Osteoblast (primary cell): Measurements from ENCODE around the gene PRDM11. TPM values are rescaled to one million over a fixed set of nuclear protein-coding genes. Genes with fewer than 3 reads are reported as not detected.

Experiments used
- DNase-seq: peaks from one replicate; pipeline ENCODE4 v3.0.0; 2011; ENCODE audit warnings: low spot score, mixed read lengths; ENCODE audit not compliant: insufficient read length; ENCODE audit errors: missing footprints
- H2AFZ ChIP-seq: 2 replicates; pipeline ENCODE4 v1.6.0; 2011; ENCODE audit warnings: mild to moderate bottlenecking, low read length
- H3K27ac ChIP-seq: 2 replicates; pipeline ENCODE4 v1.5.1; 2011; ENCODE audit warnings: mild to moderate bottlenecking, low read depth, low read length, moderate library complexity
- H3K27me3 ChIP-seq: 2 replicates; pipeline ENCODE4 v1.6.0; 2012; ENCODE audit warnings: mild to moderate bottlenecking, control low read depth, inconsistent platforms, low read length, moderate library complexity; ENCODE audit not compliant: insufficient read depth
- H3K36me3 ChIP-seq: 2 replicates; pipeline ENCODE4 v1.5.1; 2011; ENCODE audit warnings: mild to moderate bottlenecking, low read length, control low read depth, moderate library complexity; ENCODE audit not compliant: insufficient read depth
- H3K4me1 ChIP-seq: 2 replicates; pipeline ENCODE4 v1.5.1; 2011; ENCODE audit warnings: mild to moderate bottlenecking, low read length, control low read depth, moderate library complexity; ENCODE audit not compliant: insufficient read depth
- H3K4me2 ChIP-seq: 2 replicates; pipeline ENCODE4 v1.6.0; 2011; ENCODE audit warnings: mild to moderate bottlenecking, low read length; ENCODE audit not compliant: insufficient read depth
- H3K4me3 ChIP-seq: fragments of 200-600 bp; sonication (generic); 3 replicates; pipeline ENCODE4 v1.5.1; 2012; ENCODE audit warnings: mild to moderate bottlenecking, low read length, inconsistent platforms; ENCODE audit not compliant: insufficient read depth
- H3K79me2 ChIP-seq: 2 replicates; pipeline ENCODE4 v1.6.0; 2012; ENCODE audit warnings: mild to moderate bottlenecking, low read length, control low read depth, inconsistent platforms; ENCODE audit not compliant: insufficient read depth
- H3K9me3 ChIP-seq: 2 replicates; pipeline ENCODE4 v1.5.1; 2011; ENCODE audit warnings: low read depth, low read length, control low read depth
- H4K20me1 ChIP-seq: 2 replicates; pipeline ENCODE4 v1.6.0; 2012; ENCODE audit warnings: mild to moderate bottlenecking, low read length, control low read depth; ENCODE audit not compliant: insufficient read depth
- CTCF ChIP-seq: IDR thresholded peaks from 2 replicates; pipeline ENCODE4 v1.5.1; 2011; ENCODE audit warnings: mild to moderate bottlenecking, low read depth, low read length, moderate library complexity; ENCODE audit errors: extremely low read depth
- total RNA-seq: library from RNA; depleted of rRNA; stranded (reverse); fragments of >200 nt; gene quantifications from 2 replicates; pipeline ENCODE4 v1.2.3, GENCODE V29; 2012

PRDM11 gene
- total RNA-seq, 1 donor: 5.4 TPM

- Histone ChIP-seq H3K27me3 (peaks cover 2% of the 10 kb centered on the region), H3K4me1 (peaks cover 12% of the 10 kb centered on the region), H3K79me2 (no peaks in the 10 kb centered on the region), H4K20me1 (peaks cover 42% of the 10 kb centered on the region), H2AFZ (no peak overlapping the region), H3K4me2 (no peak overlapping the region), H3K4me3 (no peak overlapping the region), H3K27ac (no peak overlapping the region), H3K36me3 (no peaks in the 10 kb centered on the region), H3K9me3 (no peaks in the 10 kb centered on the region)
- DNase-seq: peak; percentile 56
- no peak for TF ChIP-seq CTCF
Measured at GRCh38 chr11:45157247-45158209, 11.1 kb downstream of the PRDM11 start.

GRCh38 chr11:45158210-45158731 lies 11.8 kb downstream of the PRDM11 start:
- no peaks in the 10 kb centered on the region for H3K36me3 ChIP-seq
- no peaks in the 10 kb centered on the region for H3K79me2 ChIP-seq
- peaks cover 12% of the 10 kb centered on the region for H3K4me1 ChIP-seq
- H3K27me3 ChIP-seq: peaks cover 2% of the 10 kb centered on the region
- no peak for TF ChIP-seq CTCF
- no peak overlapping the region for H3K27ac ChIP-seq
- no peak overlapping the region for H3K4me3 ChIP-seq
- peaks cover 49% of the 10 kb centered on the region for H4K20me1 ChIP-seq
- H3K4me2 ChIP-seq: no peak overlapping the region
- no peaks in the 10 kb centered on the region for H3K9me3 ChIP-seq
- H2AFZ ChIP-seq: no peak overlapping the region
- peak; percentile 59 for DNase-seq

- peaks cover 14% of the 10 kb centered on the region for H3K4me1 ChIP-seq
- DNase-seq: peak; percentile 55
Measured at GRCh38 chr11:45158891-45159605, 12.6 kb downstream of the PRDM11 start.

More at GRCh38 chr11:45158891-45159605, 12.6 kb downstream of the PRDM11 start:
- H4K20me1 ChIP-seq: peaks cover 57% of the 10 kb centered on the region
- no peaks in the 10 kb centered on the region for H3K9me3 ChIP-seq
- no peak overlapping the region for H2AFZ ChIP-seq
- no peak overlapping the region for H3K4me3 ChIP-seq
- no peak for TF ChIP-seq CTCF
- no peaks in the 10 kb centered on the region for H3K79me2 ChIP-seq
- peaks cover 2% of the 10 kb centered on the region for H3K27me3 ChIP-seq
- H3K36me3 ChIP-seq: no peaks in the 10 kb centered on the region
- H3K4me2 ChIP-seq: no peak overlapping the region
- H3K27ac ChIP-seq: no peak overlapping the region
